ENCODE results near the gene EVI2B.
"Not testable (repeated sequence)": the region's sequence is repeated elsewhere in the genome, so short reads cannot be mapped to it uniquely, and the experiment has no call there.

Gene EVI2B, protein sequence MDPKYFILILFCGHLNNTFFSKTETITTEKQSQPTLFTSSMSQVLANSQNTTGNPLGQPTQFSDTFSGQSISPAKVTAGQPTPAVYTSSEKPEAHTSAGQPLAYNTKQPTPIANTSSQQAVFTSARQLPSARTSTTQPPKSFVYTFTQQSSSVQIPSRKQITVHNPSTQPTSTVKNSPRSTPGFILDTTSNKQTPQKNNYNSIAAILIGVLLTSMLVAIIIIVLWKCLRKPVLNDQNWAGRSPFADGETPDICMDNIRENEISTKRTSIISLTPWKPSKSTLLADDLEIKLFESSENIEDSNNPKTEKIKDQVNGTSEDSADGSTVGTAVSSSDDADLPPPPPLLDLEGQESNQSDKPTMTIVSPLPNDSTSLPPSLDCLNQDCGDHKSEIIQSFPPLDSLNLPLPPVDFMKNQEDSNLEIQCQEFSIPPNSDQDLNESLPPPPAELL

DNA sequence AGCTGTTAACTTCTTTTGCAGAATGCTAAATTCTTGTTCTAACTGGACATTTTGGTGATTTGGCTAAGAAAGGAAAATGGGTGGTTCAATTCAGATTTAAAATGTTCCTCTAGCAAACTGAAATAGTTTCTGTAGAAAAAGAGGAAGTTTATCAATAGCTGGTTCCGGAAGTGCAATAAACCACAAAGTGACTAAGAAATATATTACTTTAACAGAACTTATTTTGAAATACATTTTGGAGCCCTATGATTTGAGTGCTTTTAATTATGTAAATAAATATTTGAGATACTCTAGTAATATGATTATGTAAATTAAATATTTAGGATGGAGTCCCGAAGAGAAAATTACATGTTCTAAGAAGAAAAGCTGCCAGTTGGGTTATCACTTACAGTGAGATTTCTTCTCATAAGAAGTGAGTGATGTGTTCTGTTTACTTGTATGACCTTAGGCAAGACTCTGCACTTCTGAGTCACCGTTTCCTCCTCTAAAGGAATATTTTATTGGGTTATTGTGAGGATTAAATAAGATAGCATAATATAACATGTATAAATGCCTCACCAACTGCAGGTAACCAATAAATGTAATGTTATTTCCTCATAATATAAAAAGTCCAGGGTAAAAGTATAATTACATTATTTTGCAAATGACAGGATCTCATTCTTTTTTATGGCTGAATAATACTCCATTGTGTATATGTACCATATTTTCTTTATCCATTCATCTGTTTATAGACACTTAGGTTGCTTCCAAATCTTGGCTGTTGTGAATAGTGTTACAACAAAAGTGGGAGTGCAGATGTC lies at the start of gene EVI2B:
Gene EVI2B, minus strand, starts transcription at position 73 of the 800 bp plus-strand sequence. CDS start 8,445 bp downstream, outside the sequence.
- DNase-seq (ENCODE audit: low read depth) = no peak
- in situ Hi-C loops (cut with HindIII; ENCODE audit: low sequenced_read_pairs) = no loop called here
- TF ChIP-seq, protein P1, sequence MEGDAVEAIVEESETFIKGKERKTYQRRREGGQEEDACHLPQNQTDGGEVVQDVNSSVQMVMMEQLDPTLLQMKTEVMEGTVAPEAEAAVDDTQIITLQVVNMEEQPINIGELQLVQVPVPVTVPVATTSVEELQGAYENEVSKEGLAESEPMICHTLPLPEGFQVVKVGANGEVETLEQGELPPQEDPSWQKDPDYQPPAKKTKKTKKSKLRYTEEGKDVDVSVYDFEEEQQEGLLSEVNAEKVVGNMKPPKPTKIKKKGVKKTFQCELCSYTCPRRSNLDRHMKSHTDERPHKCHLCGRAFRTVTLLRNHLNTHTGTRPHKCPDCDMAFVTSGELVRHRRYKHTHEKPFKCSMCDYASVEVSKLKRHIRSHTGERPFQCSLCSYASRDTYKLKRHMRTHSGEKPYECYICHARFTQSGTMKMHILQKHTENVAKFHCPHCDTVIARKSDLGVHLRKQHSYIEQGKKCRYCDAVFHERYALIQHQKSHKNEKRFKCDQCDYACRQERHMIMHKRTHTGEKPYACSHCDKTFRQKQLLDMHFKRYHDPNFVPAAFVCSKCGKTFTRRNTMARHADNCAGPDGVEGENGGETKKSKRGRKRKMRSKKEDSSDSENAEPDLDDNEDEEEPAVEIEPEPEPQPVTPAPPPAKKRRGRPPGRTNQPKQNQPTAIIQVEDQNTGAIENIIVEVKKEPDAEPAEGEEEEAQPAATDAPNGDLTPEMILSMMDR (IDR thresholded peaks at IDR 0.05; ENCODE audit: low read depth, low read length, missing control alignments) = no peak
- H3K4me3 ChIP-seq (ENCODE audit: low read depth, low read length) = no peak within 1 kb of the TSS

DNA sequence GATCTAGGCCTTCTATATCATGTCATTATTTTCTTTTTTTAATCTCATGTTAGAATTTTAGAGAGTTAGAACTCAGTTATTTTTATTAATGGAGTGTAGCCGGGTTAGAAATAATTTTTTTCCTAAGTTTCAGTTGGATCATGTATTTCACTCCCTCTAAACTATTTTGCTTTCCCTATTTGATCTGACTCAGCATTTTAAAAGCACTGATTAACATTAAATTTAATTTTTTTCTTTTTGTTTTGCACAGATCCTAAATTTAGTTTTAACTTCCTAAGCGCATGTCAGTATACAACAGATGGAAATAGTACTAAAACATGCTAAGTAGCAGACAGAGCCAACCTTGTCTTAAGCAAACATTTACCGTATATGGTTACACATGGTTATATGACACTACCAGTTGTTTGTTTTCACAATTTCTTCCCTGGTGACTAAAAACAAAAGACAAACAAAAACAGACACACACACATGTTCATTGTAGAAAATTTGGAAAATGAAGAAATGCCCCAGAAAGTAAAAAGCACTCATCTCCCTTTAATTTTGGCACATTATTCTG lies 44.1 kb upstream of the EVI2B start:
- no peak overlapping the region for H3K4me3 ChIP-seq (ENCODE audit: low read depth, low read length)
- TF ChIP-seq, protein P1 (IDR thresholded peaks at IDR 0.05; ENCODE audit: low read depth, low read length, missing control alignments) = no peak
- in situ Hi-C loops (cut with HindIII; ENCODE audit: low sequenced_read_pairs) = no loop called here
- no peak for DNase-seq (ENCODE audit: low read depth)

DNA sequence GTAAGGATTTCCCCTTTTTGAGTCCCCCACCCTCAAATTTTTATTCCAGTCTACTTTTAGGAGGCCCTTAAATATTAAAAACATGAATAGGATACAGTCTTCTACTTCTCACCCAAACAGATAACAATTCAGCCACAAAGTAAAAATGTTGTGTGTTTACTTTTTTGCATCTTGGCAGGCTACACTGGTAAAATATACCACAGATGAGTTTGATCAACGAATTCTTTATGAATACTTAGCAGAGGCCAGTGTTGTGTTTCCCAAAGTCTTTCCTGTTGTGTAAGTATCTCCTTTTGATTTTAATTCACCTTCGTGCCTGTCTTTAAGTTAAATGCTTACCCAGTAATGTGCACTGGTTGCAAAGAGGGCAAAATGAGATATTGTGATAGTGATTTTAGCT lies 43.2 kb upstream of the EVI2B start:
- in situ Hi-C loops (cut with HindIII; ENCODE audit: low sequenced_read_pairs) = no loop called here
- DNase-seq (ENCODE audit: low read depth) = no peak
- H3K4me3 ChIP-seq (ENCODE audit: low read depth, low read length) = no peak overlapping the region
- TF ChIP-seq, protein P1 (IDR thresholded peaks at IDR 0.05; ENCODE audit: low read depth, low read length, missing control alignments) = no peak

DNA sequence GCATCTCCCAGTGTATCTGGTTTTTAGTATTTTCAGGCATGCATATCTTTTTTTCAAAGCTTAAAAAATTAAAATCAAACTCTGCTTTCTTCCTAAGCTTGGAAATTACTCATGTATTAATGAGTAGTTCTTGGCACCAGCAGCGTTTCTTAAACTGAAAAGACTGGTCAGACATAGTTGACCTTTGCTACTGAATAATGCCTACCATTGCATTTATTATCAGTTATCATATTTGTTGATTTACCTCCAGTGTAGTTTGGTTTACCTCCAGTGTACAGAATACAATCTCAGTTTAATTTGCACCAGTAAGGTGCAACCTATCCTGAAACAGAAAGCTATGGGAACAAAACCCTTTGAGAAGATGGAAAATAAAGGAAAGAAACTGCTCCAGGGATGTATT lies 42.1 kb upstream of the EVI2B start:
- TF ChIP-seq, protein P1 (IDR thresholded peaks at IDR 0.05; ENCODE audit: low read depth, low read length, missing control alignments) = no peak
- no peak overlapping the region for H3K4me3 ChIP-seq (ENCODE audit: low read depth, low read length)
- no peak for DNase-seq (ENCODE audit: low read depth)
- in situ Hi-C loops (cut with HindIII; ENCODE audit: low sequenced_read_pairs) = no loop called here

DNA sequence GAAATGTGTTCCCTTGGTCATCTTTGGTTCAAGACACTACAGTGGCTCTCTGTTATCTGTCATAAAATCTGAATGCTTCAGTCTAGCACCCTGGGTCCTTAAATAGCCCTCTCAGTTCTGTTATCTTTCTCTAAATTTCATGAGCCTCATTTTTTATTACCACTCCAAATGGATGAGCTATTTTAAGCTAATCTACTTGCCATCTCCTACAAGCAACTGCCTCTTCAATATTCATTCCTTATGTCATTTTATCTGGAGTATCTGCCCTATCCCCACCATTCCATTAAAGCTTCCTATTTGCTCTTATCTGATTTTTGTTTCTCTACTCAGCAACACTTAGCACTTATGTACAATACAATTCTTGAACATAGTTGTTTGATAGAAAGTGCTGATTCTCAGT lies 35.6 kb upstream of the EVI2B start:
- in situ Hi-C loops (cut with HindIII; ENCODE audit: low sequenced_read_pairs) = no loop called here
- TF ChIP-seq, protein P1 (IDR thresholded peaks at IDR 0.05; ENCODE audit: low read depth, low read length, missing control alignments) = no peak
- H3K4me3 ChIP-seq (ENCODE audit: low read depth, low read length) = no peak overlapping the region
- DNase-seq (ENCODE audit: low read depth) = no peak

DNA sequence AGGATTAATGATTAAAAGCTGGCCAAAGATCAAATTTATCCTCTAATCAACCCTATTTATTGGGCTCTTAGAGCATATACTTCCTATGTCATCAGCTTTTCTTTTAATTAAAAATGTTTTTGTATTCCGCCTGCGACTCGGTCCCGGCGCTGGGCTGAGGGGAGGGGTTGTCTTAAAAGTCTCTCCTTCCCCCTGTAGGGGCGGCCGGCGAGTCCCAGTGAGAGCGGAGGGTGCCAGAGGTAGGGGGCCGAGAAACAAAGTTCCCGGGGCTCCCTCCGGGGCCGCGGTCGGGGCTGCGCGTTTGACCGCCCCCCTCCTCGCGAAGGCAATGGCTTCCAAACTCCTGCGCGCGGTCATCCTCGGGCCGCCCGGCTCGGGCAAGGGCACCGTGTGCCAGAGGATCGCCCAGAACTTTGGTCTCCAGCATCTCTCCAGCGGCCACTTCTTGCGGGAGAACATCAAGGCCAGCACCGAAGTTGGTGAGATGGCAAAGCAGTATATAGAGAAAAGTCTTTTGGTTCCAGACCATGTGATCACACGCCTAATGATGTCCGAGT lies 31.4 kb upstream of the EVI2B start:
- DNase-seq (ENCODE audit: low read depth); H3K4me3 ChIP-seq (ENCODE audit: low read depth, low read length); in situ Hi-C loops (cut with HindIII; ENCODE audit: low sequenced_read_pairs): not testable (repeated sequence)
